Neural crest cell (in vitro differentiated cells): Measurements from ENCODE around the gene PTPN18. TPM values are rescaled to one million over a fixed set of nuclear protein-coding genes. Genes with fewer than 3 reads are reported as not detected.

ENCODE experiments used
- DNase-seq: peaks from one replicate; pipeline ENCODE4 v3.0.0; 2021; ENCODE audit warnings: low read depth, mixed read lengths, low spot score
- H3K27ac Mint-ChIP-seq: one replicate; pipeline ENCODE4 v1.8.0; 2021; ENCODE audit warnings: mild to moderate bottlenecking, mixed read lengths; ENCODE audit not compliant: unreplicated experiment
- H3K27me3 Mint-ChIP-seq: 2 replicates; pipeline ENCODE4 v1.8.0; 2021; ENCODE audit warnings: low read depth, mild to moderate bottlenecking, mixed read lengths
- H3K36me3 Mint-ChIP-seq: 2 replicates; pipeline ENCODE4 v1.8.0; 2021; ENCODE audit warnings: low read depth, mild to moderate bottlenecking, mixed read lengths
- H3K4me1 Mint-ChIP-seq: 2 replicates; pipeline ENCODE4 v1.8.0; 2021; ENCODE audit warnings: mixed read lengths
- H3K4me3 Mint-ChIP-seq: one replicate; pipeline ENCODE4 v1.8.0; 2021; ENCODE audit warnings: mild to moderate bottlenecking, mixed read lengths
- H3K9me3 Mint-ChIP-seq: 2 replicates; pipeline ENCODE4 v1.8.0; 2021; ENCODE audit warnings: mixed read lengths
- CTCF ChIP-seq: fragments of 200-600 bp; sonication (generic); conservative IDR thresholded peaks from 2 replicates; pipeline ENCODE4 v1.5.0; 2021; ENCODE audit warnings: antibody characterized with exemption, mild to moderate bottlenecking
- total RNA-seq: library from RNA; stranded (reverse); gene quantifications from 2 replicates; pipeline ENCODE4 v1.2.1, GENCODE V29; 2021

PTPN18 gene
- total RNA-seq, 1 donor from 2014 or later: 31.3 TPM

GRCh38 chr2:130380096-130380934, 24.5 kb downstream of the PTPN18 start:
- H3K27me3 Mint-ChIP-seq: peaks cover 2% of the 10 kb centered on the region
- H3K27ac Mint-ChIP-seq: no peak overlapping the region
- no peak overlapping the region for H3K4me3 Mint-ChIP-seq
- DNase-seq: no peak
- H3K4me1 Mint-ChIP-seq: no peaks in the 10 kb centered on the region
- no peak for TF ChIP-seq CTCF
- H3K9me3 Mint-ChIP-seq: no peaks in the 10 kb centered on the region
- no peaks in the 10 kb centered on the region for H3K36me3 Mint-ChIP-seq

GRCh38 chr2:130381145-130381544, 25.3 kb downstream of the PTPN18 start:
- TF ChIP-seq CTCF: no peak
- DNase-seq: no peak

GRCh38 chr2:130381619-130382018, 25.8 kb downstream of the PTPN18 start:
- Mint-ChIP-seq H3K27ac (no peak overlapping the region), H3K36me3 (no peaks in the 10 kb centered on the region), H3K9me3 (no peaks in the 10 kb centered on the region), H3K4me1 (peaks cover 5% of the 10 kb centered on the region), H3K4me3 (no peak overlapping the region), H3K27me3 (peaks cover 4% of the 10 kb centered on the region)
- no peak for TF ChIP-seq CTCF
- DNase-seq: no peak

More at GRCh38 chr2:130381145-130381544, 25.3 kb downstream of the PTPN18 start:
- Mint-ChIP-seq H3K4me1 (peaks cover under 1% of the 10 kb centered on the region), H3K36me3 (no peaks in the 10 kb centered on the region), H3K4me3 (no peak overlapping the region), H3K27ac (no peak overlapping the region), H3K9me3 (no peaks in the 10 kb centered on the region), H3K27me3 (peaks cover 4% of the 10 kb centered on the region)

- Mint-ChIP-seq H3K27ac (no peak overlapping the region), H3K9me3 (no peaks in the 10 kb centered on the region), H3K4me3 (no peak overlapping the region), H3K36me3 (no peaks in the 10 kb centered on the region), H3K4me1 (peaks cover 13% of the 10 kb centered on the region), H3K27me3 (peaks cover 9% of the 10 kb centered on the region)
- no peak for DNase-seq
- no peak for TF ChIP-seq CTCF
These were observed 26.6 kb downstream of the PTPN18 start for GRCh38 chr2:130382313-130382917.

GRCh38 chr2:130385709-130386108, 29.9 kb downstream of the PTPN18 start:
- DNase-seq: no peak
- no peaks in the 10 kb centered on the region for H3K36me3 Mint-ChIP-seq
- peaks cover 30% of the 10 kb centered on the region for H3K4me1 Mint-ChIP-seq
- no peak overlapping the region for H3K4me3 Mint-ChIP-seq
- H3K27me3 Mint-ChIP-seq: peaks cover 20% of the 10 kb centered on the region
- no peaks in the 10 kb centered on the region for H3K9me3 Mint-ChIP-seq
- H3K27ac Mint-ChIP-seq: no peak overlapping the region
- no peak for TF ChIP-seq CTCF
